ENCODE data around the gene NDE1. TPM values are rescaled to one million over a fixed set of nuclear protein-coding genes. Genes with fewer than 3 reads are reported as not detected.

NDE1 gene
- total and polyA plus RNA-seq, 9 of the 15 experiments (the other 6 are each of a cell fraction or from before 2014, with no cell fraction given): 3.1 to 59.9 (median 30.0) TPM

DNA sequence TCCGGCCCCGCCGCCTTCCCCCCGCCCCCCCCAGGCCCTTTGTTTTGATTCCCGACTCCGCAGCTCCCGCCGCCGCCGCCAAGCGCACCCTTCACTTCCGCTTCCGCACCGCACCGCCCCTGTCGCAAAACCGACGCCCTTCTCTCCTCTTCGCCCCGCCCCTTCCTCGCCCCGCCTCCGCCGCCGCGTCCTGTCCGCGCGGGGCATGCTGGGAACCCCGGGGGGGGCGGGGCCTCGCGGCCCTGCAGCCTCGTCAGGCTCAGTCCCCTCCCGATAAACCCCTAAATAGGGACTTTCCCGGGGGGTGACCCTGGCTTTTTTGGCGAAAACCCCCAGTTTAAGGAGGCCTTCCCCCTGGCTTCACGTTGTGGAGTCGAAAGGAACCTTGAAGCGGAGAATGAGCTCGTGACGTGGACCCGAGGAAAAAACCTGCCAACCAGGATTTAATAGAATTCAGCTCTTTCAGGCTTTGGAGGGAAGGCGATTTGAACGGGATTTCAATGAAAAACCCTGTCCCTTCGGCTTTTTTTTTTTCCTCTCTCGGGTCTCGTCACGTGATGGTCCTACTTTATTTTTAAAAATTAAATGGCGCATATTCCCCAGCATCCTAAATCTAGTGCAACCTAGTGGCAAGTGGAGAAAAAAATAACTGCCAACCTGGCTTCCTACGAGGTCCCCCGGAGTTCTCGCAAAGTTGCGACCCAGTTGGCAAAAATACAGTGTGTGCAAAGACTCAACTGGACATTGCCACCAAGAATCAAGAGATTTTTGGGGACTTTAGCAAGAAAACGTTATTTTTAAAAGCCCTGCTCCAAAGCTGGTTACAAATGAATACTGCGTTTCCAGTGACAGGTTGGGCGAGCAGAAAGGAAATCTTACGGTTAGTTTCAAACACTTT lies 6.7 kb upstream of the NDE1 start, which contains the start of gene MARF1 (continued):
- TF ChIP-seq, protein P1, sequence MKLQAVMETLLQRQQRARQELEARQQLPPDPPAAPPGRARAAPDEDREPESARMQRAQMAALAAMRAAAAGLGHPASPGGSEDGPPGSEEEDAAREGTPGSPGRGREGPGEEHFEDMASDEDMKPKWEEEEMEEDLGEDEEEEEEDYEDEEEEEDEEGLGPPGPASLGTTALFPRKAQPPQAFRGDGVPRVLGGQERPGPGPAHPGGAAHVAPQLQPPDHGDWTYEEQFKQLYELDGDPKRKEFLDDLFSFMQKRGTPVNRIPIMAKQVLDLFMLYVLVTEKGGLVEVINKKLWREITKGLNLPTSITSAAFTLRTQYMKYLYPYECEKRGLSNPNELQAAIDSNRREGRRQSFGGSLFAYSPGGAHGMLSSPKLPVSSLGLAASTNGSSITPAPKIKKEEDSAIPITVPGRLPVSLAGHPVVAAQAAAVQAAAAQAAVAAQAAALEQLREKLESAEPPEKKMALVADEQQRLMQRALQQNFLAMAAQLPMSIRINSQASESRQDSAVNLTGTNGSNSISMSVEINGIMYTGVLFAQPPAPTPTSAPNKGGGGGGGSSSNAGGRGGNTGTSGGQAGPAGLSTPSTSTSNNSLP (IDR thresholded peaks at IDR 0.05; ENCODE audit: borderline replicate concordance, low read depth, low read length): no peak
- TF ChIP-seq TAF15 (IDR thresholded peaks at IDR 0.05; ENCODE audit: low read depth, low read length) (no peak), HSF4 (CRISPR knock-in tag; IDR thresholded peaks at IDR 0.05; ENCODE audit: borderline replicate concordance) (no peak), ELF4 (CRISPR knock-in tag; IDR thresholded peaks at IDR 0.05) (no peak), L3MBTL2 (IDR thresholded peaks at IDR 0.05) (peak; percentile 33; the same call in 1 of the 2 replicates), SMARCE1 (IDR thresholded peaks at IDR 0.05) (0 out of 2 replicates have a peak, but pooled peaks have one; percentile 16), ARID1B (IDR thresholded peaks at IDR 0.05) (no peak), ZNF77 (CRISPR knock-in tag; IDR thresholded peaks at IDR 0.05) (no peak), SAFB (IDR thresholded peaks at IDR 0.05; ENCODE audit: borderline replicate concordance, low read depth, low read length) (no peak), TRIM24 (IDR thresholded peaks at IDR 0.05) (no peak)
- TF ChIP-seq, protein P2, sequence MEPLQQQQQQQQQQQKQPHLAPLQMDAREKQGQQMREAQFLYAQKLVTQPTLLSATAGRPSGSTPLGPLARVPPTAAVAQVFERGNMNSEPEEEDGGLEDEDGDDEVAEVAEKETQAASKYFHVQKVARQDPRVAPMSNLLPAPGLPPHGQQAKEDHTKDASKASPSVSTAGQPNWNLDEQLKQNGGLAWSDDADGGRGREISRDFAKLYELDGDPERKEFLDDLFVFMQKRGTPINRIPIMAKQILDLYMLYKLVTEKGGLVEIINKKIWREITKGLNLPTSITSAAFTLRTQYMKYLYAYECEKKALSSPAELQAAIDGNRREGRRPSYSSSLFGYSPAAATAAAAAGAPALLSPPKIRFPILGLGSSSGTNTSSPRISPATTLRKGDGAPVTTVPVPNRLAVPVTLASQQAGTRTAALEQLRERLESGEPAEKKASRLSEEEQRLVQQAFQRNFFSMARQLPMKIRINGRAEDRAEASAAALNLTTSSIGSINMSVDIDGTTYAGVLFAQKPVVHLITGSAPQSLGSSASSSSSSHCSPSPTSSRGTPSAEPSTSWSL (CRISPR knock-in tag; IDR thresholded peaks at IDR 0.05; ENCODE audit: borderline replicate concordance): no peak
- TF ChIP-seq, protein P3, sequence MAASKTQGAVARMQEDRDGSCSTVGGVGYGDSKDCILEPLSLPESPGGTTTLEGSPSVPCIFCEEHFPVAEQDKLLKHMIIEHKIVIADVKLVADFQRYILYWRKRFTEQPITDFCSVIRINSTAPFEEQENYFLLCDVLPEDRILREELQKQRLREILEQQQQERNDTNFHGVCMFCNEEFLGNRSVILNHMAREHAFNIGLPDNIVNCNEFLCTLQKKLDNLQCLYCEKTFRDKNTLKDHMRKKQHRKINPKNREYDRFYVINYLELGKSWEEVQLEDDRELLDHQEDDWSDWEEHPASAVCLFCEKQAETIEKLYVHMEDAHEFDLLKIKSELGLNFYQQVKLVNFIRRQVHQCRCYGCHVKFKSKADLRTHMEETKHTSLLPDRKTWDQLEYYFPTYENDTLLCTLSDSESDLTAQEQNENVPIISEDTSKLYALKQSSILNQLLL (CRISPR knock-in tag; IDR thresholded peaks at IDR 0.05; ENCODE audit: borderline replicate concordance): no peak
- TF ChIP-seq, protein P4, sequence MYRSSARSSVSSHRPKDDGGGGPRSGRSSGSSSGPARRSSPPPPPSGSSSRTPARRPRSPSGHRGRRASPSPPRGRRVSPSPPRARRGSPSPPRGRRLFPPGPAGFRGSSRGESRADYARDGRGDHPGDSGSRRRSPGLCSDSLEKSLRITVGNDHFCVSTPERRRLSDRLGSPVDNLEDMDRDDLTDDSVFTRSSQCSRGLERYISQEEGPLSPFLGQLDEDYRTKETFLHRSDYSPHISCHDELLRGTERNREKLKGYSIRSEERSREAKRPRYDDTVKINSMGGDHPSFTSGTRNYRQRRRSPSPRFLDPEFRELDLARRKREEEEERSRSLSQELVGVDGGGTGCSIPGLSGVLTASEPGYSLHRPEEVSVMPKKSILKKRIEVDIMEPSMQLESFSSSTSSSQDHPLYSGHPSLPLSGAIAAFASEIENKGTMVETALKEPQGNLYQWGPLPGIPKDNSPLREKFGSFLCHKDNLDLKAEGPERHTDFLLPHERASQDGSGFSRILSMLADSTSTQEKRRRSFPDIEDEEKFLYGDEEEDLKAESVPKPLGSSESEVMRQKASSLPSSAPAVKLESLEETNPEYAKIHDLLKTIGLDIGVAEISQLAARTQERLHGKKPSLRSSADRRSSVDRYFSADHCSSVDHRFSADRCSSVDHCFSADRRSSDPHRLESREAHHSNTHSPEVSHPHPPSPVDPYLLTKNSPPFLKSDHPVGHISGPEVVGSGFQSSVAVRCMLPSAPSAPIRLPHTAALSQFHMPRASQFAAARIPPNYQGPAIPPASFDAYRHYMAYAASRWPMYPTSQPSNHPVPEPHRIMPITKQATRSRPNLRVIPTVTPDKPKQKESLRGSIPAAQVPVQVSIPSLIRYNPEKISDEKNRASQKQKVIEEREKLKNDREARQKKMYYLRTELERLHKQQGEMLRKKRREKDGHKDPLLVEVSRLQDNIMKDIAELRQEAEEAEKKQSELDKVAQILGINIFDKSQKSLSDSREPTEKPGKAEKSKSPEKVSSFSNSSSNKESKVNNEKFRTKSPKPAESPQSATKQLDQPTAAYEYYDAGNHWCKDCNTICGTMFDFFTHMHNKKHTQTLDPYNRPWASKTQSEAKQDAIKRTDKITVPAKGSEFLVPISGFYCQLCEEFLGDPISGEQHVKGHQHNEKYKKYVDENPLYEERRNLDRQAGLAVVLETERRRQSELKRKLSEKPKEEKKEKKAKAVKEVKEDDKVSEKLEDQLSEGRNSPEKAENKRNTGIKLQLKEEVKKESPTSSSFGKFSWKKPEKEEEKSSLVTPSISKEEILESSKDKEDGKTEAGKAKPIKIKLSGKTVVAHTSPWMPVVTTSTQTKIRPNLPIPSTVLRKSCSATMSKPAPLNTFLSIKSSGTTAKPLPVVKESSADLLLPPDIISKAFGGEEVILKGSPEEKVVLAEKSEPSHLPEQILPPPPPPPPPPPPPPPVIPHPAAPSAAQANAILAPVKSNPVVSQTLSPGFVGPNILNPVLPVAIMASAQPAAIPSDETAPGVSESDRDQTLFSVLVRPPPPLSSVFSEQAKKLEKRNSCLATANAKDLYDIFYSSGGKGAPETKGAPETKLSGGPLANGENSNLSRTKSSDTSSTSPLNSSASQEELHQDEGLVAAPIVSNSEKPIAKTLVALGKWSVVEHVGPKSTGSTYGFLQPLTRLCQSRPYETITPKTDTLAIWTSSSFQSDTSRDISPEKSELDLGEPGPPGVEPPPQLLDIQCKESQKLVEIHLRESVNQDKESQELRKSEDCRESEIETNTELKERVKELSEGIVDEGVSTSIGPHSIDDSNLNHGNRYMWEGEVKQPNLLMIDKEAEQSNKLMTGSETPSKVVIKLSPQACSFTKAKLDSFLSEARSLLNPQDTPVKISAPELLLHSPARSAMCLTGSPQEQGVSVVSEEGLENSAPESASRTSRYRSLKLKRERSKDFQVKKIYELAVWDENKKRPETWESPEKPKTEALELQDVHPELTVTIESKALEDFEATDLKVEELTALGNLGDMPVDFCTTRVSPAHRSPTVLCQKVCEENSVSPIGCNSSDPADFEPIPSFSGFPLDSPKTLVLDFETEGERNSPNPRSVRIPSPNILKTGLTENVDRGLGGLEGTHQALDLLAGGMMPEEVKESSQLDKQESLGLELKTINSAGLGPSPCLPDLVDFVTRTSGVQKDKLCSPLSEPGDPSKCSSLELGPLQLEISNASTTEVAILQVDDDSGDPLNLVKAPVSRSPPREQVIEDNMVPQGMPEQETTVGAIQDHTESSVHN (IDR thresholded peaks at IDR 0.05; ENCODE audit: borderline replicate concordance in 1 of 2, low read depth in 1 of 2): no peak
